ENCODE measurements around the gene EEF2K.

The EEF2K gene

GRCh38 chr16:22317001-22317530 is 111.0 kb downstream of the EEF2K start:
- no peak for TF ChIP-seq CTCF (conservative IDR thresholded peaks at IDR 0.05; ENCODE audit: low read depth, low read length)
- DNase-seq (ENCODE audit: low read depth) = no peak
- H3K4me3 ChIP-seq (ENCODE audit: low read length) = no peak overlapping the region

DNA sequence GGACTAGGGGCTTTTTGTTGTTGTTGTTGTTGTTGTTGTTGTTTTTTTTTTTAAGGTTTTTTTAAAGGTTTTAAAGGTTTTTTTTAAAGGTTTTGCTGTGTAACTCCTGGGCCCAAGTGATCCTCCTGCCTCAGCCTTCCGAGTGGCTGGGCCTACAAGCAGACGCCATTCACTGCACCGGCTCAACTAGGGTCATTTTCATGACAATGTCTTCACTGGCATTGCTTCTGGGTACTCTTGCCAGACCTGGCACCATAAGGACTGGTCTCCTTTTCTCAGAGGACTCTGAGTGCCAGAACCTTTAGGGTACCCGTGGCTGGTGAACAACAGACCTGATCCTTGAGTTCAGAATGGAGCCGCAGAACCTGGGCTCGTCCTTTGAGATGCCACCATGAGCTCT is 111.5 kb downstream of the EEF2K start:
- no peak overlapping the region for H3K4me3 ChIP-seq (ENCODE audit: low read length)
- DNase-seq (ENCODE audit: low read depth) = no peak
- TF ChIP-seq CTCF (conservative IDR thresholded peaks at IDR 0.05; ENCODE audit: low read depth, low read length) = no peak

DNA sequence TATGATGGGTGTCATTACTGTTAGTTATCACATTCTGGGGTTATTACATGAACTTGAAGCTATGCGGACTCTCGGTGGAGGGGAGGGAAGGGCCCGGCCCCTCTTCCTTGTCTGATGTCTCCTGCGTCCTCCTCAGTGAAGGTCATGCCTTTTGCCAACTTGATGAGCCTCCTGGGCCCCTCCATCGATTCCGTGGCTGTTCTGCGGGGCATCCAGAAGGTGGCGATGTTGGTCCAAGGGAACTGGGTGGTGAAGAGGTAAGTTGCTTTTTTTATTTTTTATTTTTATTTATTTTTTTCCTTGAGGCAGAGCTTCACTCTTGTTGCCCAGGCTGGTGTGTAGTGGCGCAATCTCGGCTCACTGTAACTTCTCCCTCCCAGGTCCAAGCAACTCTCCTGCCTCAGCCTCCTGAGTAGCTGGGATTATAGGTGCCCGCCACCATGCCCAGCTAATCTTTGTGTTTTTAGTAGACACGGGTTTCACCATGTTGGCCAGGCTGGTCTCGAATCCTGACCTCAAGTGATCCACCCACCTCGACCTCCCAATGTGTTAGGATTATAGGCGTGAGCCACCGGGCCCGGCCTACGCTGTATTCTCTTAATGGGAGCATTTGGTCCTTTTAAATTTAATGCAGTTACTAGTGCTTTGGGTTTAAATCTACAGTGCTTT is 112.7 kb downstream of the EEF2K start:
- DNase-seq (ENCODE audit: low read depth) = no peak
- H3K4me3 ChIP-seq (ENCODE audit: low read length) = no peak overlapping the region
- peak; percentile 76 for TF ChIP-seq CTCF (conservative IDR thresholded peaks at IDR 0.05; ENCODE audit: low read depth, low read length)

- TF ChIP-seq CTCF (conservative IDR thresholded peaks at IDR 0.05; ENCODE audit: low read depth, low read length) = no peak
- H3K4me3 ChIP-seq (ENCODE audit: low read length) = no peak overlapping the region
- no peak for DNase-seq (ENCODE audit: low read depth)
Measured at GRCh38 chr16:22320572-22321339, 114.7 kb downstream of the EEF2K start.

DNA sequence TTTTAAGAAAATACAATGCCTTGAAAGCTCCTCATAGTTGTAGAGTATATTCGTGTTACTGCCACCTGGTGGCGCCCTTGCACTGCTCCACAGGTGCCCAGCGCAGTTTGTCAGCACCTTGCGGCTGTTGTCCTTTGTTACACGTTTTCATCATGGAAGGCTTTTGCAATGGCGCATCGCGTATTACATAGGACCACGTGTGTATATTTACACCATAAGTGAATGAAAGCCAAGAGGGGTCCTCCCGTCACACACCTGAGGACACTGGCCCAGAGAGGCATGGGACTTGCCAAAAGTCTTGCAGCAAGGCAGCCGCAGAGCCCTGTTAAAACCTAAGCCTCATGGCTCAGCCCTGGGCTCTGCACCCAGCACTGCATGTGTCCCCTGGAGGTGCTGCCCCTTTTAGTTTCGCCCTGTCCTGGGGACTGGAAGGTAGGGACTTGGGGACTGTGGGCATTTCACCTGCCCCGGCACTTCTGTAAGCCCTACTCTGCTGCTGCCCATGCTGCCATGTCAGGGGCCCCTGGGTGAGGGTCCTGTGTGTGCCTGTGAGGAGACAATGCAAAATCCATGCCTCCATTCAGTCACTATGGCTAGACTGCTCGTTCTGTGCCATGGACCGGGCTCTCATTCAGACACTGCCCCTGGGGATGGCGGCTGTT is 115.4 kb downstream of the EEF2K start:
- H3K4me3 ChIP-seq (ENCODE audit: low read length) = no peak overlapping the region
- peak; percentile 86 for TF ChIP-seq CTCF (conservative IDR thresholded peaks at IDR 0.05; ENCODE audit: low read depth, low read length)
- DNase-seq (ENCODE audit: low read depth) = peak; percentile 51

DNA sequence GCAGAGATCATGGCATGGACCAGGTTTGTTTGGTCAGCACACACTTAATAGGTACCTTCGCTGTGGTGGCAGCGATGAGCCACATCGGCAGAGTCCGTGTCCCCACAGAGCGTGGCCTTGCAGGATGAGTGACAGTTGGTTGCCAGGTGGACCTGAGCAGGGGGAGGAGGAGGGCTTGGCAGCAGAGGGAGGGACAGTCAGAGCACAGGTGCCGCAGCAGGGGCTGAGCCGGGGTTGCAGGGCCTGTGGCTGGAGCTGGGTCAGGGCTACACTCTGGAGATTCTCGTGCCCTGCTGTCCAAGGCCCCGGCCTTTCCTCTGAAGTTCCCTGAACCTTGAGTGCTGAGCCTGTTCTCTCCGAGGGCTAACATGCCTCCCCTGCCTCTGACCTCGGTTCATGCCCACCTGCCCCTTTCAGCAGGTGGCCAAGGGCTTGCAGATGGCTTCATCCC is 116.0 kb downstream of the EEF2K start:
- no peak overlapping the region for H3K4me3 ChIP-seq (ENCODE audit: low read length)
- no peak for TF ChIP-seq CTCF (conservative IDR thresholded peaks at IDR 0.05; ENCODE audit: low read depth, low read length)
- no peak for DNase-seq (ENCODE audit: low read depth)
